Lung (tissue), 12 donors: ENCODE measurements around the gene RSRC2. TPM values are rescaled to one million over a fixed set of nuclear protein-coding genes. Genes with fewer than 3 reads are reported as not detected.

Experiments
- ATAC-seq: fragments of 200-7000 bp; cut with Tn5 transposase; one replicate; pipeline ENCODE4 v1.9.1; 2020; ENCODE audit warnings: moderate number of reproducible peaks; ENCODE audit not compliant: insufficient read depth, low FRiP score
- DNase-seq, 3 donors: peaks; one replicate each; pipeline ENCODE4 v3.0.0-alpha.2; 2013 to 2017
- H3K27ac ChIP-seq, 2 donors: one replicate each; pipeline ENCODE4 v1.5.1; 2013; ENCODE audit warnings: mild to moderate bottlenecking in 2 of 2, moderate library complexity in 2 of 2, control low read depth in 1 of 2, inconsistent platforms in 1 of 2, low read depth in 1 of 2, low read length in 1 of 2
- H3K27me3 ChIP-seq, 3 donors: one replicate each; pipeline ENCODE4 v1.5.1; 2013; ENCODE audit warnings: low read length in 2 of 3; ENCODE audit not compliant: control insufficient read depth in 3 of 3, insufficient read depth in 3 of 3
- H3K36me3 ChIP-seq, 4 donors: one replicate each; pipeline ENCODE4 v1.5.1; 2013; ENCODE audit warnings: low read length in 4 of 4, mild to moderate bottlenecking in 1 of 4, moderate library complexity in 1 of 4; ENCODE audit not compliant: control insufficient read depth in 4 of 4, insufficient read depth in 4 of 4
- H3K4me1 ChIP-seq, 5 donors: one replicate each; pipeline ENCODE4 v1.5.1; 2013; ENCODE audit warnings: low read length in 5 of 5, mild to moderate bottlenecking in 2 of 5, moderate library complexity in 1 of 5; ENCODE audit not compliant: control insufficient read depth in 5 of 5, insufficient read depth in 5 of 5
- H3K4me3 ChIP-seq: one replicate; pipeline ENCODE4 v1.5.1; 2013; ENCODE audit warnings: mild to moderate bottlenecking, control low read depth, moderate library complexity
- H3K9ac ChIP-seq, 2 donors: one replicate each; pipeline ENCODE4 v1.5.1; 2013; ENCODE audit warnings: low read length in 2 of 2, control low read depth in 1 of 2; ENCODE audit not compliant: insufficient read depth in 1 of 2
- H3K9me3 ChIP-seq, 4 donors: one replicate each; pipeline ENCODE4 v1.5.1; 2013; ENCODE audit warnings: low read length in 3 of 4, mild to moderate bottlenecking in 1 of 4, moderate library complexity in 1 of 4; ENCODE audit not compliant: control insufficient read depth in 4 of 4, insufficient read depth in 3 of 4
- WGBS, 2 donors: extraction: QIAGEN DNeasy Blood & Tissue Kit; methylation state at CpG; one replicate each; pipeline ENCODE4 v1.1.7; 2013; 5-methylcytosine and 5-hydroxymethylcytosine counted together
- polyA plus RNA-seq, 2 donors: library from polyadenylated mRNA; stranded (reverse); fragments of 200-250 nt; gene quantifications; one replicate each; pipeline ENCODE4 v1.2.1, GENCODE V29; 2013
- total RNA-seq, 2 donors: library from RNA; depleted of rRNA in 1 of 2; stranded (reverse); fragments of >200 nt in 1 of 2; gene quantifications; one replicate each; pipeline ENCODE4 v1.2.1, GENCODE V29; 2014 to 2021
- TF ChIP-seq, protein P1 (sequence below): IDR thresholded peaks from 2 replicates; pipeline ENCODE4 v1.5.1; 2012; ENCODE audit warnings: mild to moderate bottlenecking; ENCODE audit errors: control extremely low read depth, extremely low read depth
- donor health status: control.
- donor health status: control.
- donor health status: Bipolar disorder and iron deficiency.
- donor health status: healthy.
- donor health status: DM: yes; HTN: yes; CAD: no.

The RSRC2 gene
- total and polyA plus RNA-seq, 4 donors, result 43.3 to 115 (median 47.9) TPM

DNA sequence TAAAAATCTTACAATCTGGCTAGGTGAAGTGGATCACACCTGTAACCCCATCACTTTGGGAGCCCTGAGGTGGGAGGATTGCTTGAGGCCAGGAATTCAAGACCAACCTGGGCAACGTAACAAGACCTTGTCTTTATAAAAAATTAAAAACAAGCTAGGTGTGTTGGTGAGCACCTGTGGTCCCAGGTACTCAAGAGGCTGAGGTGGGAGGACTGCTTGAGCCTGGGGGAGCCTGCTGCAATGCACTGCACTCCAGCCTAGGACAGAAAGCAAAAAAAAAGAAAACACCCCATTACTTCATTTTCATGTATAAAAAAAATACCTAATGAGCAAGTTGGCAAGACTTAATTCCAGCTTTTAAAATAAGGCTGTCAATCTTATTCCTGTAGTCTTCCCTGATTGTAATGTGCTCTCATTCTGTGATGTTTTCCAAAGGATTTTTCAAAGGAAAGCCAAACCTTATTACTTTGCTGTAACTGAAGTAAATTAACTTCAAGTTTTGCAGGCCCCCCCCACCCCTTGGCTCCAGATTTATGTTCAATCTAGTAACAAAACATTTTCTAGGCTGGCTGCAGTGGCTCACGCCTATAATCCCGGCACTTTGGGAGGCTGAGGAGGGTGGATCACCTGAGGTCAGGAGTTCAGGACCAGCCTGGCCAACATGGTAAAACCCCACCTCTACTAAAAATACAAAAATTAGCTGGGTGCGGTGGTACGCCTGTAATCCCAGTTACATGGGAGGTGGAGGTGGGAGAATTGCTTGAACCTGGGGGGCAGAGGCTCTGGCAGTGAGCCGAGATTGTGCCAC, 22.7 kb downstream of the RSRC2 start:
- DNase-seq, result no peak
- Histone ChIP-seq H3K36me3 (peaks cover 29 to 48% (median 34%) of the 10 kb centered on the region in 4 donors), H3K27ac (no peak overlapping the region), H3K4me3 (no peak overlapping the region), H3K9ac (no peak overlapping the region), H3K4me1 (peaks cover 0 to 13% (median 0%) of the 10 kb centered on the region in 5 donors), H3K27me3 (no peaks in the 10 kb centered on the region), H3K9me3 (no peaks in the 10 kb centered on the region)
- ATAC-seq, result no peak
- WGBS, 2 donors, result 88 to 89% methylated on average over 6 of the region's 6 CpGs
- TF ChIP-seq, protein P1, sequence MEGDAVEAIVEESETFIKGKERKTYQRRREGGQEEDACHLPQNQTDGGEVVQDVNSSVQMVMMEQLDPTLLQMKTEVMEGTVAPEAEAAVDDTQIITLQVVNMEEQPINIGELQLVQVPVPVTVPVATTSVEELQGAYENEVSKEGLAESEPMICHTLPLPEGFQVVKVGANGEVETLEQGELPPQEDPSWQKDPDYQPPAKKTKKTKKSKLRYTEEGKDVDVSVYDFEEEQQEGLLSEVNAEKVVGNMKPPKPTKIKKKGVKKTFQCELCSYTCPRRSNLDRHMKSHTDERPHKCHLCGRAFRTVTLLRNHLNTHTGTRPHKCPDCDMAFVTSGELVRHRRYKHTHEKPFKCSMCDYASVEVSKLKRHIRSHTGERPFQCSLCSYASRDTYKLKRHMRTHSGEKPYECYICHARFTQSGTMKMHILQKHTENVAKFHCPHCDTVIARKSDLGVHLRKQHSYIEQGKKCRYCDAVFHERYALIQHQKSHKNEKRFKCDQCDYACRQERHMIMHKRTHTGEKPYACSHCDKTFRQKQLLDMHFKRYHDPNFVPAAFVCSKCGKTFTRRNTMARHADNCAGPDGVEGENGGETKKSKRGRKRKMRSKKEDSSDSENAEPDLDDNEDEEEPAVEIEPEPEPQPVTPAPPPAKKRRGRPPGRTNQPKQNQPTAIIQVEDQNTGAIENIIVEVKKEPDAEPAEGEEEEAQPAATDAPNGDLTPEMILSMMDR, result no peak

DNA sequence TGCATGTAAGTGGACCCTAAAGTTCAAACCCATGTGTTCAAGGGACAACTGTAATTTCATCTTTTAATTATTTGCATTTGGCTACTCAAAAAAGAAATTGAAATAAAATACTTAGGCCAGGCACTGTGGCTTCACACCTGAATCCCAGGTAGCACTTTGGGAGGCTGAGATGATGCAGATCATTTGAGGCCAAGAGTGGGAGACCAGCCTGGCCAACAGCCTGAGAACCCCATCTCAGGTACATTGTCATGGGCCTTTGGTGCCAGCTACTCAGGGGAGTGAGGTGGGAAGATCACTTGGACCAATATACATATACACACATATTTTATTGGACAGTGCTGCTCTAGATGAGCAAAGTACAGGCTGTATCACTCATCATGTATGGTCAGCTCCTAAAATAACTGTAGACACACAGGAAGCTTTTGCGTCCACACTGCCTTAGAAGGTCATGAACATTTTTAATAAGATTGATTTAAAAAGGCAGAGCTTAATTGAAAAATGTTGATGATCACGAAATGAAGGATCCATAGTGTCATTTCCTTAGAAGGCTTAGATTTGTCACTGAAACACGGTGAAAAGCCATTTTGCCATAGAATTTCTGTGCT, 23.5 kb downstream of the RSRC2 start:
- TF ChIP-seq, protein P1, result no peak
- no peaks in the 10 kb centered on the region for H3K9me3 ChIP-seq
- no peak overlapping the region for H3K9ac ChIP-seq
- H3K27ac ChIP-seq, result no peak overlapping the region
- 87 to 89% methylated on average over 3 of the region's 3 CpGs for WGBS, 2 donors
- peaks cover 0 to 16% (median 0%) of the 10 kb centered on the region in 5 donors for H3K4me1 ChIP-seq
- H3K27me3 ChIP-seq, result no peaks in the 10 kb centered on the region
- peaks cover 28 to 41% (median 29%) of the 10 kb centered on the region in 4 donors for H3K36me3 ChIP-seq
- DNase-seq, result no peak
- no peak for ATAC-seq
- H3K4me3 ChIP-seq, result no peak overlapping the region

DNA sequence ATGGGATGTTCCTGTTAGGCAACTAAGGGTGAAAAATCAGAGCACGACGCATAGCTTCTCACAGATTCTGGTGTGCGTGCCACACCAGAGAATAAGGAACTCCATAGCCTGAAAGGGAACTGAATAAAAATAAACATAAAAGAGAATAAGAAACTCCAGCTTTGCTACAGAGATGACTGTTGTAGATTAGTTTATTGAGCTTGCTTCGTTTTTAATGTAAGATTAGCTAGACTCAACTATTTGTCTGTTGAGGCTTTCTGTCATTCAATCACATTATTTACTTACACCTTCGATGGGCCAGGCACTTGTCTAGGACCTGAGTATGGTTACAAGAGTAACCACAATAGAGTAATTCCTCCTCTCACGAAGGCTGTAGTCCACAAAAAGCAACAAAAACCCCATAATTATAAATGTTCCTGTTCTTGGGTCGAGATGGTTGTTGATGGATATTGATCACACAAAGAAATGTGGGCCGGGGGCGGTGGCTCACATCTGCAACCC, 25.2 kb downstream of the RSRC2 start:
- no peak for ATAC-seq
- 53 to 72% methylated on average over 9 of the region's 9 CpGs for WGBS, 2 donors
- no peak for DNase-seq
- peaks cover 0 to 16% (median 1%) of the 10 kb centered on the region in 5 donors for H3K4me1 ChIP-seq
- peak overlapping the region; percentile 54 to 62 for H3K27ac ChIP-seq
- H3K36me3 ChIP-seq, result peaks cover 16 to 26% (median 17%) of the 10 kb centered on the region in 4 donors
- no peak overlapping the region for H3K4me3 ChIP-seq
- TF ChIP-seq, protein P1, result no peak
- H3K27me3 ChIP-seq, result no peaks in the 10 kb centered on the region
- H3K9ac ChIP-seq, result peak overlapping the region in 1 of 2 donors; percentile 30
- H3K9me3 ChIP-seq, result no peaks in the 10 kb centered on the region
